ENCODE data around the gene NUDT19.
"Not testable (repeated sequence)": the region's sequence is repeated elsewhere in the genome, so short reads cannot be mapped to it uniquely, and the experiment has no call there.

NUDT19 gene

DNA sequence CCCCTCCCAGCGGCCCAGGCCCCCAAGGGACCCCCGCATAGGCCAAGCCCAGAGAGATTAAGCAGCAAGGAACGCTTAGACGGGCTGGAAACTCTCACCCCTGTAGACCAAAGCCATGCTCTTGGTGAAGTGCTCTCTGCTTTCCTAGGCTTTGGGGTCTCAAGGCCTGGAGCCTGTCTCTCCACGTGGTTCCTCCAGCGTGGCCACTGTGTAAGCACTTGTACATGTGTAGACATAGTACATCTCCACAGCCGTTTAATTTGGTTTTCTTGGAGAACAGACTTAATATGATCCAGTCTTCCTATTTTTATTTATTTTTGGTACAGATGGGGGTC lies 1.1 kb downstream of the NUDT19 start:
- no peak for DNase-seq (ENCODE audit: low read depth)
- TF ChIP-seq, protein P1, sequence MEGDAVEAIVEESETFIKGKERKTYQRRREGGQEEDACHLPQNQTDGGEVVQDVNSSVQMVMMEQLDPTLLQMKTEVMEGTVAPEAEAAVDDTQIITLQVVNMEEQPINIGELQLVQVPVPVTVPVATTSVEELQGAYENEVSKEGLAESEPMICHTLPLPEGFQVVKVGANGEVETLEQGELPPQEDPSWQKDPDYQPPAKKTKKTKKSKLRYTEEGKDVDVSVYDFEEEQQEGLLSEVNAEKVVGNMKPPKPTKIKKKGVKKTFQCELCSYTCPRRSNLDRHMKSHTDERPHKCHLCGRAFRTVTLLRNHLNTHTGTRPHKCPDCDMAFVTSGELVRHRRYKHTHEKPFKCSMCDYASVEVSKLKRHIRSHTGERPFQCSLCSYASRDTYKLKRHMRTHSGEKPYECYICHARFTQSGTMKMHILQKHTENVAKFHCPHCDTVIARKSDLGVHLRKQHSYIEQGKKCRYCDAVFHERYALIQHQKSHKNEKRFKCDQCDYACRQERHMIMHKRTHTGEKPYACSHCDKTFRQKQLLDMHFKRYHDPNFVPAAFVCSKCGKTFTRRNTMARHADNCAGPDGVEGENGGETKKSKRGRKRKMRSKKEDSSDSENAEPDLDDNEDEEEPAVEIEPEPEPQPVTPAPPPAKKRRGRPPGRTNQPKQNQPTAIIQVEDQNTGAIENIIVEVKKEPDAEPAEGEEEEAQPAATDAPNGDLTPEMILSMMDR (IDR thresholded peaks at IDR 0.05; ENCODE audit: control insufficient read depth, insufficient read depth, low read depth, low read length, missing control alignments), result no peak
- H3K4me3 ChIP-seq (ENCODE audit: control insufficient read depth, low read depth, low read length), result peak overlapping the region; percentile 82

DNA sequence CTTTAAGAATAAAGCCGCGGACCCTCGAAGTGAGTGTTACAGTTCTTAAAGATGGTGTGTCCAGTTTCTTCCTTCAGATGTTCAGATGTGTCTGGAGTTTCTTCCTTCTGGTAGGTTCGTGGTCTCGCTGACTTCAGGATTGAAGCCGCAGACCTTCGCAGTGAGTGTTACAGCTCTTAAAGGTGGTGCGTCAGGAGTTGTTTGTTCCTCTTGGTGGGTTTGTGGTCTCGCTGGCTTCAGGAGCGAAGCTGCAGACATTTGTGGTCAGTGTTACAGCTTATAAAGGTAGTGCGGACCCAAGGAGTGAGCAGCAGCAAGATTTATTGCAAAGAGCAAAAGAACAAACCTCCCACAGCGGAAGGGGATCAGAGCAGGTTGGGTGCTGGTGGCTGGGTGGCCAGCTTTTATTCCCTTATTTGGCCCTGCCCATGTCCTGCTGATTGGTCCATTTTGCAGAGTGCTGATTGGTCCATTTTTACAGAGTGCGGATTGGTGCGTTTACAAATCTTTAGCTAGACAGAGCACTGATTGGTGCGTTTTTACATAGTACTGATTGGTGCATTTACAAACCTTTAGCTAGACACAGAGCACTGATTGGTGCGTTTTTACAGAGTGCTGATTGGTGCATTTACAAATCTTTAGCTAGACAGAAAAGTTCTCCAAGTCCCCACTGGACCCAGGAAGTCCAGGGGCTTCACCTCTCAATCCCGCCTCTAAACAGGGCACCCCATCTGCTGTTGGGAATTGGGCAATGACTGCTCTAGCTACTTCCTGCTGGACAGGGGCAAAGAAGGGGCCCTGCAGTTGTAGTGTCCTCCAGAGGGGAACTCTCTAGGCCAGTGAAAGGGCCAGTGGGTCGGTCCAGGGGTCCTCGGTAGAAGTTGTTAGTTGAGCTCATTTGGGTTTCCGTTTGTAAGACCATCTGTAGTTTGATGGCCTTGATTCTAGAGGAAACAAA lies 1.8 kb downstream of the NUDT19 start:
- DNase-seq (ENCODE audit: low read depth), result not testable (repeated sequence)
- peak overlapping the region; percentile 82 for H3K4me3 ChIP-seq (ENCODE audit: control insufficient read depth, low read depth, low read length)

GRCh38 chr19:32694316-32694715 lies 2.7 kb downstream of the NUDT19 start:
- H3K4me3 ChIP-seq (ENCODE audit: control insufficient read depth, low read depth, low read length); DNase-seq (ENCODE audit: low read depth): not testable (repeated sequence)

DNA sequence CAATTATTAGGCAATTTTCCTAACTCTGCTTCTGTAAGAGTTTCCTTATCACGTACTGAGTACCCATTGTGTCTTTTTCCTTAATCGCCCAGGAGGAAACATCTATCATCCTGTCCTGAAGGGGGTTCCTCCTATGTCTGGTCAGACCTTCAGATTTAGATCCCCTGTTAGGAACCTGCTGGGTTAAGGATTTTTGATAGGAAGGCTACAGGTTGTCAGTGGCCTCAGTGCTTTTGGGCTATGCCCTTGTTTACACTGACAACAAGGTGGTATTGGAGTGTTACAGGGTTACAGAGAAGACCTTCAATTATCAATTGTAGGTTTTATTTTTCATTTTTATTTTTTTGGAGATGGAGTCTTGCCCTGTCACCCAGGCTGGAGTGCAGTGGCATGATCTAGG lies 3.2 kb downstream of the NUDT19 start:
- not testable (repeated sequence) for H3K4me3 ChIP-seq (ENCODE audit: control insufficient read depth, low read depth, low read length); DNase-seq (ENCODE audit: low read depth)

DNA sequence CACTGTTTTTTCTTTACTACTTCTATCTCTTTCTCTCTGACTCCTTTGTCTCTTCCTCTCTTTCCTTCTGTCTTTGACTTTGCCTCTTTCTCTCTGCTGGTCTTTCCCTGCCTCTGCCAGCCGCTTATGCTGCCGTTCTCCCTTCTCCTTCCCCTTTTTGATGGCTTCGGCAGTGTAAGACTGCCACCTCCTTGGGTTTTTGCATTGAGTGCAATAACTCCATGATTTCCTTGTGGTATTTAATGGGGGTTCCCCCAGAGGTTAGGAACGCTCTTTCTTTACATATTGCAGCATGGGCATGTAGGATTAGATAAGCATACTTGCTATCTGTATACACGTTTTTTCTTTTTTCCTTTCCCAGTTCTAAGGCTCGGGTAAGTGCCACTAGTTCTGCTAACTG lies 3.9 kb downstream of the NUDT19 start:
- DNase-seq (ENCODE audit: low read depth); H3K4me3 ChIP-seq (ENCODE audit: control insufficient read depth, low read depth, low read length): not testable (repeated sequence)

DNA sequence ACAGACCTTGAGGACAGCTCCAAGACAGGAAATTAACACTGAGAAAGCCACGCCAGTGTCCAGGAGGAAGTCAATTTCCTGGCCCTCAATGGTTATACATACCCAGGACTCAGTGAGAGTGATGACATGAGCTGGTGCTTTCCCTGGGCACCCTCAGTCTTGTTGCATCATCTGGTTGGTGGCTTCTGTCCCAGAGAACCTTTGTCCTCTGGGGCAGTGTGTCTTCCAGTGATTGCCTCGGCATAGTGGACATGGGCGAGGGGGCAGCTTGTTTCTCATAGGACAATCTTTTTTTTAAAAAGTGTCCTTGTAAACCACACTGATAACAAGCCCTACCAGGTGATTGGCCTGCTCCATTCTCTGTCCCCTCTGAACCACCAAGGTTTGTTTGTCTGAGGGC lies 5.2 kb downstream of the NUDT19 start:
- DNase-seq (ENCODE audit: low read depth); H3K4me3 ChIP-seq (ENCODE audit: control insufficient read depth, low read depth, low read length): not testable (repeated sequence)

DNA sequence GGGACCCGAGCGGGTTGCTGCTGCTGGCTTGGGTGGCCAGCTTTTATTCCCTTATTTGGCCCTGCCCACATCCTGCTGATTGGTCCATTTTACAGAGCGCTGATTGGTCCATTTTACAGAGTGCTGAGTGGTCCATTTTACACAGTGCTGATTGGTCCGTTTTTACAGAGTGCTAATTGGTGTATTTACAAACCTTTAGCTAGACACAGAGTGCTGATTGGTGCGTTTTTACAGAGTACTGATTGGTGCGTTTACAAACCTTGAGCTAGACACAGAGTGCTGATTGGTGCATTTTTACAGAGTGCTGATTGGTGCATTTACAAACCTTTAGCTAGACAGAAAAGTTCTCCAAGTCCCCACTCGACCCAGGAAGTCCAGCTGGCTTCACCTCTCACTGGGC lies 8.5 kb downstream of the NUDT19 start:
- not testable (repeated sequence) for DNase-seq (ENCODE audit: low read depth); H3K4me3 ChIP-seq (ENCODE audit: control insufficient read depth, low read depth, low read length)

DNA sequence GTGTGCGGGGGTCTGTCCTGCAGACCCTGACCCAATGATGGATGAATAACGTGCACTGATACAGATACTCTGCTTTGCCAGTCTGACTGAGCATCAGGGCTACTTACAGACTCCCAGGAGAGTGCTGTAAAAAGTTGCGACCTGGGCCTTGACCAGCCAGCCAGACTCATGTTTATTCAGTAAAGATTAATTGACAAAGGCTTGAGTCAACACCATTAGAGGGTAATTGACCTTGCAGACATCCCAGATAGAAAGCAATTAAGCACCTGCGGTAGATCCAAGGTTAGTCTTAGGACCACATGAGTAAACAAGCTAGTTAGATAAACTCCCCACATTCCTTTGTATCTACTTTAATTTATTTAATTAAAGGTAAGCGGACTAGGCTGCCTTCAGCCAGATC lies 10.4 kb downstream of the NUDT19 start:
- DNase-seq (ENCODE audit: low read depth), result no peak
- no peak overlapping the region for H3K4me3 ChIP-seq (ENCODE audit: control insufficient read depth, low read depth, low read length)
- TF ChIP-seq, protein P1 (IDR thresholded peaks at IDR 0.05; ENCODE audit: control insufficient read depth, insufficient read depth, low read depth, low read length, missing control alignments), result no peak

GRCh38 chr19:32704006-32704405 lies 12.4 kb downstream of the NUDT19 start:
- H3K4me3 ChIP-seq (ENCODE audit: control insufficient read depth, low read depth, low read length); DNase-seq (ENCODE audit: low read depth): not testable (repeated sequence)

DNA sequence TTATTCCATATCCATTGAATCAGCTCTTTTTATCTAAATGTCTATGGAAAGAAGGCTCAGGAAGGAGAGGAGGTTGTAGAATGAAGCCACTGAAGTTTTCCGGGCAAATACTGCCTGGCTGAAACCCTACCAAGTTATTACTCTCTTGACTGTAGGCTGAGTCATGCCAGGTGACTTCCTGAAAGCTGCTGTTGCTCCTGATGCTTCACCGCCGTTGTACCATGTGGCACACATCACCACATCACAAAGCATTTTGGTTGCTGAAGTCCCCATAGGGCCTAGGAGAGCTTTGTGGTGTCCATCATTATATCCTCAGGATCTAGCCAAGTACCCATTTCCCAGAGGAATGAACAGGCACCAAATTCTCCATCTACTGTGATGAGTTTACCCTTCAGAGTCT lies 16.8 kb downstream of the NUDT19 start:
- H3K4me3 ChIP-seq (ENCODE audit: control insufficient read depth, low read depth, low read length), result no peak overlapping the region
- no peak for DNase-seq (ENCODE audit: low read depth)
- TF ChIP-seq, protein P1 (IDR thresholded peaks at IDR 0.05; ENCODE audit: control insufficient read depth, insufficient read depth, low read depth, low read length, missing control alignments), result no peak

- TF ChIP-seq, protein P1 (IDR thresholded peaks at IDR 0.05; ENCODE audit: control insufficient read depth, insufficient read depth, low read depth, low read length, missing control alignments), result no peak
- no peak for DNase-seq (ENCODE audit: low read depth)
- H3K4me3 ChIP-seq (ENCODE audit: control insufficient read depth, low read depth, low read length), result no peak overlapping the region
These were observed 17.4 kb downstream of the NUDT19 start for GRCh38 chr19:32709032-32709431.

All from AG09309 (cell line).